GM10266 (cell line): ENCODE results near the gene COTL1.

Experiments
- DNase-seq: peaks from one replicate; pipeline ENCODE4 v3.0.0; 2012; ENCODE audit errors: extremely low spot score
- TF ChIP-seq, protein P1 (sequence below): IDR thresholded peaks from 2 replicates; pipeline ENCODE4 v1.5.1; 2012; ENCODE audit warnings: mild to moderate bottlenecking, low read depth; ENCODE audit not compliant: control insufficient read depth, insufficient read depth; ENCODE audit errors: missing control alignments

Gene COTL1

GRCh38 chr16:84600343-84601229 is 17.3 kb downstream of the COTL1 start:
- peak; percentile 81 for DNase-seq
- TF ChIP-seq, protein P1, sequence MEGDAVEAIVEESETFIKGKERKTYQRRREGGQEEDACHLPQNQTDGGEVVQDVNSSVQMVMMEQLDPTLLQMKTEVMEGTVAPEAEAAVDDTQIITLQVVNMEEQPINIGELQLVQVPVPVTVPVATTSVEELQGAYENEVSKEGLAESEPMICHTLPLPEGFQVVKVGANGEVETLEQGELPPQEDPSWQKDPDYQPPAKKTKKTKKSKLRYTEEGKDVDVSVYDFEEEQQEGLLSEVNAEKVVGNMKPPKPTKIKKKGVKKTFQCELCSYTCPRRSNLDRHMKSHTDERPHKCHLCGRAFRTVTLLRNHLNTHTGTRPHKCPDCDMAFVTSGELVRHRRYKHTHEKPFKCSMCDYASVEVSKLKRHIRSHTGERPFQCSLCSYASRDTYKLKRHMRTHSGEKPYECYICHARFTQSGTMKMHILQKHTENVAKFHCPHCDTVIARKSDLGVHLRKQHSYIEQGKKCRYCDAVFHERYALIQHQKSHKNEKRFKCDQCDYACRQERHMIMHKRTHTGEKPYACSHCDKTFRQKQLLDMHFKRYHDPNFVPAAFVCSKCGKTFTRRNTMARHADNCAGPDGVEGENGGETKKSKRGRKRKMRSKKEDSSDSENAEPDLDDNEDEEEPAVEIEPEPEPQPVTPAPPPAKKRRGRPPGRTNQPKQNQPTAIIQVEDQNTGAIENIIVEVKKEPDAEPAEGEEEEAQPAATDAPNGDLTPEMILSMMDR, result no peak

GRCh38 chr16:84599521-84600202 is 18.2 kb downstream of the COTL1 start:
- DNase-seq, result peak; percentile 72
- TF ChIP-seq, protein P1, result no peak

- DNase-seq, result no peak
- TF ChIP-seq, protein P1, result no peak
Observed at GRCh38 chr16:84598360-84598759, 19.5 kb downstream of the COTL1 start.

GRCh38 chr16:84597931-84598351 is 19.9 kb downstream of the COTL1 start:
- no peak for DNase-seq
- TF ChIP-seq, protein P1, result no peak

GRCh38 chr16:84597528-84597896 is 20.4 kb downstream of the COTL1 start:
- TF ChIP-seq, protein P1, result no peak
- no peak for DNase-seq

DNA sequence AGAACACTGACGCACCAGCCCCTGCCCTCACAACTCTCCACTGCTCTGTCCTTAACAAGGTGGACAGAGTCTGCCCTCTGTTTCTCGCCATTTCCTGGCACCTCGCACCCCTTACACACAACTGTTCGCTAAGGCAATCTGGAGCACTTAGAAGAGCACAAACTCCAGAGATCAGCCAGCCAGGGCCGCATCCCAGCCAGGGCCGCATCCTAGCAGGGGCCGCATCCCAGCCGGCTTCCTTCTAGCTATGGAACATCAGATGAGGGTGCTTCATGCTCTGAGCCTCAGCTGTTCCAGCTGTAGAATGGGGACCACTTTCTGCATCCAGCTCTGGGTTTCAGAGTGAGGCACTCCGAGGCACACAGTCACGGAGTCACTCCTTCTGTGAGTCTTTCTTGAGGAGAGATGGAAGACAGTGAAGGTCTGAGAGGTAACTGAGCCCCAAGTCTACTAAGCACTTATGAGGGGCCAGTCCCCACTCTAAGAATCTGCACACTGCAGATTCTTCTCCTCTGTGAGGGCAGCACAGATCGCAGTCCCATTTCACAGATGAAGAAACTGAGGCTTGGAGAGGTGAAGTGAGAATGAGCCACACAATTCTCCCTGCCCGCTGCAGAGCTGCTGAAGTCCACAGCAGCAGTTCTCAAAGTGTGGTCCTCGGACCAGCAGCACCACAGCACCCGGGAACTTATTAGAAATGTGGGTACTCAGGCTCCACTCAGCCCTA is 20.9 kb downstream of the COTL1 start:
- TF ChIP-seq, protein P1, result no peak
- no peak for DNase-seq

GRCh38 chr16:84596161-84596560 is 21.7 kb downstream of the COTL1 start:
- DNase-seq, result no peak
- TF ChIP-seq, protein P1, result no peak
